ENCODE data around the gene PSMD9.

DNA sequence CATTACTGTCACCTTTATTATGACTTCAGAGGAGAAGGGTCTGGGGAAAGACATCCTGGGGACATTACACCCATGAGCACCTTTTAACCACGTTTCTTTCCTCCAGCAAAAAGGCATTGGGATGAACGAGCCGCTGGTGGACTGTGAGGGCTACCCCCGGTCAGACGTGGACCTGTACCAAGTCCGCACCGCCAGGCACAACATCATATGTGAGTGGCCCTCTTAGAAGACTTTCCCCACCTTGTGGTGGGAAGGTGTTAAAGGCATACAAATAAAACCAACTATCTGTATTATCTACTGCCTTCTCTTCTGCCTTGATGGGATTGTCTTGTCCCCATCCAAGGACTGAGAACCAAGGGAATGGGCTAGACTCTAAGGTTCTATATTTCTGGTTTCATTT is 6.0 kb downstream of the PSMD9 start:
- TF ChIP-seq RAD21 (IDR thresholded peaks at IDR 0.05; ENCODE audit: low read depth) (no peak), YY1 (IDR thresholded peaks at IDR 0.05; ENCODE audit: low read depth) (no peak), CEBPB (IDR thresholded peaks at IDR 0.05) (no peak), FOXM1 (IDR thresholded peaks at IDR 0.05; ENCODE audit: borderline replicate concordance, low read depth) (no peak), CREB1 (IDR thresholded peaks at IDR 0.05; ENCODE audit: low read depth) (no peak), EP300 (IDR thresholded peaks at IDR 0.05; ENCODE audit: borderline replicate concordance) (no peak), TAF1 (IDR thresholded peaks at IDR 0.05; ENCODE audit: low read depth) (no peak), EGR1 (IDR thresholded peaks at IDR 0.05) (no peak), ZBTB7A (IDR thresholded peaks at IDR 0.05; ENCODE audit: low read depth) (no peak), TEAD4 (IDR thresholded peaks at IDR 0.05) (no peak)
- TF ChIP-seq, protein P1, sequence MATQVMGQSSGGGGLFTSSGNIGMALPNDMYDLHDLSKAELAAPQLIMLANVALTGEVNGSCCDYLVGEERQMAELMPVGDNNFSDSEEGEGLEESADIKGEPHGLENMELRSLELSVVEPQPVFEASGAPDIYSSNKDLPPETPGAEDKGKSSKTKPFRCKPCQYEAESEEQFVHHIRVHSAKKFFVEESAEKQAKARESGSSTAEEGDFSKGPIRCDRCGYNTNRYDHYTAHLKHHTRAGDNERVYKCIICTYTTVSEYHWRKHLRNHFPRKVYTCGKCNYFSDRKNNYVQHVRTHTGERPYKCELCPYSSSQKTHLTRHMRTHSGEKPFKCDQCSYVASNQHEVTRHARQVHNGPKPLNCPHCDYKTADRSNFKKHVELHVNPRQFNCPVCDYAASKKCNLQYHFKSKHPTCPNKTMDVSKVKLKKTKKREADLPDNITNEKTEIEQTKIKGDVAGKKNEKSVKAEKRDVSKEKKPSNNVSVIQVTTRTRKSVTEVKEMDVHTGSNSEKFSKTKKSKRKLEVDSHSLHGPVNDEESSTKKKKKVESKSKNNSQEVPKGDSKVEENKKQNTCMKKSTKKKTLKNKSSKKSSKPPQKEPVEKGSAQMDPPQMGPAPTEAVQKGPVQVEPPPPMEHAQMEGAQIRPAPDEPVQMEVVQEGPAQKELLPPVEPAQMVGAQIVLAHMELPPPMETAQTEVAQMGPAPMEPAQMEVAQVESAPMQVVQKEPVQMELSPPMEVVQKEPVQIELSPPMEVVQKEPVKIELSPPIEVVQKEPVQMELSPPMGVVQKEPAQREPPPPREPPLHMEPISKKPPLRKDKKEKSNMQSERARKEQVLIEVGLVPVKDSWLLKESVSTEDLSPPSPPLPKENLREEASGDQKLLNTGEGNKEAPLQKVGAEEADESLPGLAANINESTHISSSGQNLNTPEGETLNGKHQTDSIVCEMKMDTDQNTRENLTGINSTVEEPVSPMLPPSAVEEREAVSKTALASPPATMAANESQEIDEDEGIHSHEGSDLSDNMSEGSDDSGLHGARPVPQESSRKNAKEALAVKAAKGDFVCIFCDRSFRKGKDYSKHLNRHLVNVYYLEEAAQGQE (IDR thresholded peaks at IDR 0.05; ENCODE audit: low read depth) = no peak
- TF ChIP-seq, protein P2, sequence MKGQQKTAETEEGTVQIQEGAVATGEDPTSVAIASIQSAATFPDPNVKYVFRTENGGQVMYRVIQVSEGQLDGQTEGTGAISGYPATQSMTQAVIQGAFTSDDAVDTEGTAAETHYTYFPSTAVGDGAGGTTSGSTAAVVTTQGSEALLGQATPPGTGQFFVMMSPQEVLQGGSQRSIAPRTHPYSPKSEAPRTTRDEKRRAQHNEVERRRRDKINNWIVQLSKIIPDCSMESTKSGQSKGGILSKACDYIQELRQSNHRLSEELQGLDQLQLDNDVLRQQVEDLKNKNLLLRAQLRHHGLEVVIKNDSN (IDR thresholded peaks at IDR 0.05) = no peak
- TF ChIP-seq, protein P3, sequence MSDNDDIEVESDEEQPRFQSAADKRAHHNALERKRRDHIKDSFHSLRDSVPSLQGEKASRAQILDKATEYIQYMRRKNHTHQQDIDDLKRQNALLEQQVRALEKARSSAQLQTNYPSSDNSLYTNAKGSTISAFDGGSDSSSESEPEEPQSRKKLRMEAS (IDR thresholded peaks at IDR 0.05) = no peak
